Measurements from ENCODE around the gene POLD3.

The POLD3 gene

DNA sequence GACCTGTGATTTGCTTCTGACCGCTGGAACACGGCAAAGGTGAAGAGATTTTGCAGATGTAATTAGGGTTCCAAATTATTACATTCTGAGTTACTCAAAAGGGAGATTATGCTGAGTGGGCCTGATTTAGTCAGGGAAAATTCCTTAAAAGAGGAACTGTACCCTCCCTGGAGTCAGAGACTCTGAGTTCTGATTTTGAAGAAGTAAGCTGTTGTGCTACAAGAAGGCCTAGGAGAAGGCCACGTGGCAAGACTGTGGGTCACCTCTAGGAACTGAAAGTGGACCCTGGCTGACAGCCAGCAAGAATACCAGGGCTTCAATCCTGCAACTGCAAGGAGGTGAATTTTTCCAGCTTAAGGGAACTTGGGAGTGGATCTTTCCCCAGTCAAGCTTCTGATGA is 93.5 kb downstream of the POLD3 start:
- ChIA-PET CTCF (interaction anchor here (1.2 to 4.4 kb wide), 5 partner anchors 9 to 233 kb away, joined by 3 to 33 read pairs (median 5); no protein-coding TSS in a partner anchor), POLR2A (no interaction called here)
- DNase-seq (ENCODE audit: extremely low spot score), result no peak
- TF ChIP-seq, protein P1, sequence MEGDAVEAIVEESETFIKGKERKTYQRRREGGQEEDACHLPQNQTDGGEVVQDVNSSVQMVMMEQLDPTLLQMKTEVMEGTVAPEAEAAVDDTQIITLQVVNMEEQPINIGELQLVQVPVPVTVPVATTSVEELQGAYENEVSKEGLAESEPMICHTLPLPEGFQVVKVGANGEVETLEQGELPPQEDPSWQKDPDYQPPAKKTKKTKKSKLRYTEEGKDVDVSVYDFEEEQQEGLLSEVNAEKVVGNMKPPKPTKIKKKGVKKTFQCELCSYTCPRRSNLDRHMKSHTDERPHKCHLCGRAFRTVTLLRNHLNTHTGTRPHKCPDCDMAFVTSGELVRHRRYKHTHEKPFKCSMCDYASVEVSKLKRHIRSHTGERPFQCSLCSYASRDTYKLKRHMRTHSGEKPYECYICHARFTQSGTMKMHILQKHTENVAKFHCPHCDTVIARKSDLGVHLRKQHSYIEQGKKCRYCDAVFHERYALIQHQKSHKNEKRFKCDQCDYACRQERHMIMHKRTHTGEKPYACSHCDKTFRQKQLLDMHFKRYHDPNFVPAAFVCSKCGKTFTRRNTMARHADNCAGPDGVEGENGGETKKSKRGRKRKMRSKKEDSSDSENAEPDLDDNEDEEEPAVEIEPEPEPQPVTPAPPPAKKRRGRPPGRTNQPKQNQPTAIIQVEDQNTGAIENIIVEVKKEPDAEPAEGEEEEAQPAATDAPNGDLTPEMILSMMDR (IDR thresholded peaks at IDR 0.05; ENCODE audit: control extremely low read depth, extremely low read depth, low read depth, missing control alignments), result no peak

DNA sequence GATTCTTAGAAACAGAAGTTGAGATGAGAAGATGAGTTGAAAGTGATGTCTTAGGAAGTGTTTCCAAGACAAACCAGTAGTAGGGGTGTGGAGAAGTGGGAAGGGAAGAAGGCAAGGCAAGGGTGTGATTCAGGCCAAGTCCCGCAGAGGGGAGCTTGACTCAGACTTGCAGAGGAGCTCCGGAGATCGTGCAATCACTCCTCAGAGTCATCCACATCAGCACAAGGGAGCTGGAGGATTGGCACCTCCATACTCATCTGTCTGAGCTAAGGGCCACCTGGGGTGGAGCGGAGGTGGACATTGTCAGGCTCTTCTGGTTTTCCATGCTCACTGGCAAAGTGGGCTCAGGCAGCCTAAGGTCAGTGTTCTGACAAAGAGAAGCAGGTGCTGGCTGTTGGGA is 94.4 kb downstream of the POLD3 start:
- ChIA-PET POLR2A (no interaction called here), CTCF (interaction anchor here (1.2 to 4.4 kb wide), 4 partner anchors 10 to 234 kb away, joined by 3 to 33 read pairs (median 5); no protein-coding TSS in a partner anchor)
- DNase-seq (ENCODE audit: extremely low spot score), result no peak
- TF ChIP-seq, protein P1 (IDR thresholded peaks at IDR 0.05; ENCODE audit: control extremely low read depth, extremely low read depth, low read depth, missing control alignments), result no peak

DNA sequence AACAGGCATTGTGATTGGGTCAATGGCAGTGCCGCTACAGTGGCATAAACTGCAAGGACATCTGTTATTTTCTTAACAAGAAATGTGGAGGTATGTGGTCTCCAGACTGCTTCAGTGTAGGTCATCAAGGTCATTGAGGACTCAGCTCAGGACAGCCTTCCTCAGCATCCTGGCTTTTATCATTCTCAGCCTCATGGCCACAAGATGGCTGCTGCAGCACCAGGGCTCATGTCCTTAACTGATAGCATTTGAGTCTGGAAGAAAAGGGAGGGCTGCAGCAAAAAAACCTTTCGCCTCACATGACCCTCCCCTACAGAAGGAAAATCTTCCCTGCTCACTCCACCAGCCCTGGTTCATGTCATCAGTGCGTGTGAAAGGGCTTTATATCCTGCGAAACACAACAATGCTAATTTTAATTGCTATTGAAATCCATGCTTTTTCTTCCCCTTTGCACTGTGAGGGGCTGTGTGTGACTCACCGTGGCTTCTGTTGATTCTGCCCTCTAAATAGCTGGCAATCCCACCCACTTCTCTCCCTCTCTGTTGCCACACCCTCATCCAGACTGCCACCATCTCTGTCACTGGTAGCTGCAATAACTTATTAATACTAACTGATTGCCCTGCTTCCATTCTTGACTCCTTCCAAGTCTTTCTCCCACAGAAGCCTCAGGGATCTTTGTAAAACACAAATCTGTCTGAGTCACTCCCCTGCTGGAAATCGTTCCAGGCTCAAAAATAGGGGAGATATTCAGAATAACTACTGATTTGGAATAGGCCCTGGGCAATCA is 95.0 kb downstream of the POLD3 start:
- TF ChIP-seq, protein P1 (IDR thresholded peaks at IDR 0.05; ENCODE audit: control extremely low read depth, extremely low read depth, low read depth, missing control alignments), result no peak
- no peak for DNase-seq (ENCODE audit: extremely low spot score)
- POLR2A ChIA-PET, result no interaction called here
- CTCF ChIA-PET, result interaction anchor here (1.4 to 4.4 kb wide), 3 partner anchors 9 to 235 kb away, joined by 3 to 33 read pairs (median 5); no protein-coding TSS in a partner anchor

DNA sequence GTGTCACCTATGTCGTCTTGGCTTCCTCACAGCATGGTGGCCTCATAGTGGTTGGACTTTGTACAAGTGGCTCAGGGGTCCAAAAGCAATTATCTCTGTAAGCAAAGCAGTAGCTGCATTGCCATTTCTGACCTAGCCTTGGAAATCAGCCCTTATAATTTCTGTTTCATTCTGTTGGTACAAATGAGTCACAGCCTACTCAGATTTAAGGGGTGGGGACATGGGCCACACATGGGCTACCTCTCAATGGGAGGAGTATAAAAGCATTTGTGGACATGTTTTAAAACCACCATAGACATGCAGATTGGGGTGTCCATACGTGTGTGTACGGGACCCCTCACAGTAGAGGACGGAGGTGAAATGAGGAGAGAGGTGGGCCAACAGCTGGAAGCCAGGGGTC is 97.3 kb downstream of the POLD3 start:
- POLR2A ChIA-PET, result no interaction called here
- no peak for DNase-seq (ENCODE audit: extremely low spot score)
- CTCF ChIA-PET, result interaction anchor here (1.3 to 1.4 kb wide), 2 partner anchors 12 to 116 kb away, joined by 3 read pairs; no protein-coding TSS in a partner anchor
- TF ChIP-seq, protein P1 (IDR thresholded peaks at IDR 0.05; ENCODE audit: control extremely low read depth, extremely low read depth, low read depth, missing control alignments), result no peak

DNA sequence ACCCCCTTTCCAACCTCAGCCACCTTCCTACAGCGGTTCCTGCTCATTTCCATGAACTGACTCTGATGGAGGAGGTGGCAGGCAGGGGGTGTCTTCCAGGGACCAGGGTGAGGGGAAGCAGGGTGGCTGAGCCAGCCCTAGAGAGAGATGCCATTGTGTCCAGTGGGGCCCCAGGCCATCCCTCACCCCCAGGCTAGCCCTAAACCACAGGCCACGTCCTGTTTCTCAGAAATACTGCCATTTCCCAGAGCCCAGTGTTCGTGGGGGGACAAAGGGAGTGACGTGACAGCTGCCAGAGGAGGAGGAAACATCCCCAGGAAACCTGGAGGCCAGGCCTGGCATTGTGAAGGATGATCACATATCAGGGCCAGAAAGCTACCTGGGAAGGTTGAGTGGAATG is 99.4 kb downstream of the POLD3 start:
- no peak for DNase-seq (ENCODE audit: extremely low spot score)
- TF ChIP-seq, protein P1 (IDR thresholded peaks at IDR 0.05; ENCODE audit: control extremely low read depth, extremely low read depth, low read depth, missing control alignments), result no peak
- POLR2A ChIA-PET, result no interaction called here
- CTCF ChIA-PET, result interaction anchor here (4.0 kb wide), 1 partner anchor 10 kb away, joined by 44 read pairs; no protein-coding TSS in a partner anchor
